ENCODE data around the gene C1orf122.

DNA sequence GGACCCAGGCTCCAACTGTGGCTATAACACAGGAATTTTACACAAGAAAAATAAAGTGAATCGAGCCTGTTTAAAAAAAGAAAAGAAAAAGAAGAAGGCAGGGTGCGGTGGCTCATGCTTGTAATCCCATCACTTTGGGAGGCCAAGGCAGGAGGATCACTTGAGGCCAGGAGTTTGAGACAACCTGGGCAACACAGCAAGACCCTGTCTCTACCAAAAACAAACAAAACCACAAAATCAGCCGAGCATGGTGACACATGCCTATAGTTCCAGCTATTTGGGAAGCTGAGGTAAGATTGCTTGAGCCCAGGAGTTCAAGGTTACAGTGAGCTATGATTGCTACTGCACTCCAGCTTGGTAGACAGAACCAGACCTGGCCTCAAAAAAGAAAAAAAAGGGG, 34.1 kb downstream of the C1orf122 start:
- TF ChIP-seq EZH2phosphoT487 (conservative IDR thresholded peaks at IDR 0.05; ENCODE audit: low read length): no peak
- TF ChIP-seq, protein P1, sequence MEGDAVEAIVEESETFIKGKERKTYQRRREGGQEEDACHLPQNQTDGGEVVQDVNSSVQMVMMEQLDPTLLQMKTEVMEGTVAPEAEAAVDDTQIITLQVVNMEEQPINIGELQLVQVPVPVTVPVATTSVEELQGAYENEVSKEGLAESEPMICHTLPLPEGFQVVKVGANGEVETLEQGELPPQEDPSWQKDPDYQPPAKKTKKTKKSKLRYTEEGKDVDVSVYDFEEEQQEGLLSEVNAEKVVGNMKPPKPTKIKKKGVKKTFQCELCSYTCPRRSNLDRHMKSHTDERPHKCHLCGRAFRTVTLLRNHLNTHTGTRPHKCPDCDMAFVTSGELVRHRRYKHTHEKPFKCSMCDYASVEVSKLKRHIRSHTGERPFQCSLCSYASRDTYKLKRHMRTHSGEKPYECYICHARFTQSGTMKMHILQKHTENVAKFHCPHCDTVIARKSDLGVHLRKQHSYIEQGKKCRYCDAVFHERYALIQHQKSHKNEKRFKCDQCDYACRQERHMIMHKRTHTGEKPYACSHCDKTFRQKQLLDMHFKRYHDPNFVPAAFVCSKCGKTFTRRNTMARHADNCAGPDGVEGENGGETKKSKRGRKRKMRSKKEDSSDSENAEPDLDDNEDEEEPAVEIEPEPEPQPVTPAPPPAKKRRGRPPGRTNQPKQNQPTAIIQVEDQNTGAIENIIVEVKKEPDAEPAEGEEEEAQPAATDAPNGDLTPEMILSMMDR (IDR thresholded peaks at IDR 0.05; ENCODE audit: insufficient read depth, low read length, poor library complexity, severe bottlenecking): no peak

Data from SU-DHL-6 (cell line).